A204.1 (cell line): ENCODE results near the gene GRIA1.
"Not testable (repeated sequence)": the region's sequence is repeated elsewhere in the genome, so short reads cannot be mapped to it uniquely, and the experiment has no call there.

Source experiments
- FAIRE-seq: peaks from 2 replicates; lab custom pipeline; 2012; peaks lifted over from hg19 to GRCh38; lab: Jason Lieb, UNC

The GRIA1 gene

GRCh38 chr5:153719324-153719723 lies 228.9 kb downstream of the GRIA1 start:
- FAIRE-seq, result no peak

DNA sequence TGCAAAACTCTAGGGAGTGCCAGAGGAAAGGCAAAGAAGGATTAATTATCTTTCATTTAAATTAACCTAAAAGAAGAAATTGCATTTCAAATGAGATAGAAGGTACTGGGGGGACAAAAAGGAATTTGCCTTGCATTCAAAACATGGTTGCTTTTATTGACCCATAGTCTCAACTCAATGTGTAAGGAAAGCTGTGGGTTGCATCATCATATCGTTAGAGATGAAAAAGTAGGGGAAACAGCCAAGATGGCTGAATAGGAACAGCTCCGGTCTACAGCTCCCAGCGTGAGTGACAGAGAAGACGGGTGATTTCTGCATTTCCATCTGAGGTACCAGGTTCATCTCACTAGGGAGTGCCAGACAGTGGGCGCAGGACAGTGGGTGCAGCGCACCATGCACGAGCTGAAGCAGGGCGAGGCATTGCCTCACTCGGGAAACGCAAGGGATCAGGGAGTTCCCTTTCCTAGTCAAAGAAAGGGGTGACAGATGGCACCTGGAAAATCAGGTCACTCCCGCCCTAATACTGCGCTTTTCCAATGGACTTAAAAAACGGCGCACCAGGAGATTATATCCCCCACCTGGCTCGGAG lies 232.6 kb downstream of the GRIA1 start:
- not testable (repeated sequence) for FAIRE-seq

- no peak for FAIRE-seq
Observed at GRCh38 chr5:153742060-153742459, 251.6 kb downstream of the GRIA1 start.

DNA sequence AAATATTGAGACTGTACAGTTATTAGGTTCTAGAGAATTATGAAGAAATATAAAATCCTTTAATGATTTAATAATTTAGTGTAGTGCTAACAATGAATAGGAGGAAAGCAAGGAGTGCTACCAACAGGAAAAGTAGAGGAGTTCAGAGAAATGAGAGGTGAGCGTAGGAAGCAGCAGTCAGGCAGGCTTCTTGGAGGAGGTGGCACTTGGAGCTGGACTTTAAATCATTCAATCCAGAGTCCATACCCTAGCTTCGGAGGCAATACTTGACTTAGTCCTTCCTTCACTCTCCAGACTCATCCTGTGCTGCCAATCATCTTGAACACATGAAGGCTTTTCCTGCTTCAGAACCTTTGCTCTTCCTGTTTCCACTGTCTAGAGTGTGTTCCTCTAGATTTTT lies 254.3 kb downstream of the GRIA1 start:
- FAIRE-seq, result no peak

DNA sequence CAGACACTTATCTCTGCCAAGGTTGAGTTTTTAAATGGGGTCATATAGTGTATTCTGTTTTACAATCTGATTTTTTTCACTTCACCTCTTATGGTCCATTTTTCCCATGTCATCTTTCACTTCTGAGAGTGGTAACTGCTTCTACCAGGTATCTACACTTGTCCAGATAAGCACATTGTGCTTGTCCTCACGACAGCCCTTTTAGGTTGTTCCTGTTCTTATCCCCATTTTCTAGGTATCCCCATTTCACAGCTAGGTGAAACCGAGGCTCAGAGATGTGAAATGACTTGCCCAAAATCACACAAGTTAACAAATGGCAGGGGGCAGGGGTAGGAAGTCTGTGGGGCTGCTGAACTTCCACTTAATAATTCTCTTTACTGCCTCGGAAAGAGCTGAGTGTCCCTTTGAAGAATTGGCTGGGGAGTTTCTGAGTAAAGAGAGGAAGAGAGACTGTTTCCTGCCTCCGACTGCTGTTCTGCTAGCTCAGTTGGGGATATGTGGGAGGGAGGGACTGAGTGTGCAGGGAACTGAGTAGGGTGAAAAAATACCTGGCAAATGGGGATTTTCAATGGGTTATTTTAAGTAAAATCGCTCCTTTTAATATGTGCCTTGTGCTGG lies 255.4 kb downstream of the GRIA1 start:
- no peak for FAIRE-seq

DNA sequence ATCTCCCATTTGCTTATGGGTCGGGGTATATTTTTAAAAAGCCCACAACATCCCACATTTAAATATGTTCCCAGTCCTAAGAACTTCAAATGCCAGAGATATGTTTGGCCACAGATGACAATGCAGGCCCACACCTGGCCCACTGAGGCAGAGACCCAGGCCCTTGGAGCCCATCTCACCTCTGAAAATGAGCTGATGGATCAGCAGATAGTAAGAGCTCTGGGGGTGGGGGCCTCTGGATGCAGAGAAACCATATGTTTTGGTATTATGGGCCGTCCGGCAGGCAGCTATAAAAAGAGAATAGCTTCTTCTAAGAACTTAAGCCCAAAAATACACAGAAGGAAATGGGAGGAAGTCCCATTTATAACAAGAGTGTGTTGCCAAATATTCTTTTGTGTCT lies 256.0 kb downstream of the GRIA1 start:
- FAIRE-seq, result no peak

GRCh38 chr5:153748823-153749222 lies 258.4 kb downstream of the GRIA1 start:
- FAIRE-seq, result no peak

DNA sequence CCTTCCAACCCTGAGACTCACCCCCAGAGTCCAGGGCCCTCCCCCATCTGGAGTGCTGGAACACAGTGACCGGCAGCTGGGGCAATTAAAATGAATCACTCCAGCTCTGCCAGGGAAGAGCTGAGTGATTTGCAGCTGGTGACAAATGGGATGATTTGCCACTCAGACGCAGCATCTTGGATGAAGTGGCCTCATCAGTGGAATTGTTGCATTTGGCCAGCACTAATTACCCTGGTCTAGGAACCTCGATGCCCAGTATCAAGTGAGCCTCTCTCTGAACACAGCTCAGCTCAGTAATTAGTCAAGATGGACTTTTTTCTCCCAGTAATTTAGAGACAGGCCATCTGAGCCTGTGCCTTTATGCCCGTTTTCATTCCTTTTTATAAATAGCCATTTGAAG lies 259.5 kb downstream of the GRIA1 start:
- FAIRE-seq, result no peak

DNA sequence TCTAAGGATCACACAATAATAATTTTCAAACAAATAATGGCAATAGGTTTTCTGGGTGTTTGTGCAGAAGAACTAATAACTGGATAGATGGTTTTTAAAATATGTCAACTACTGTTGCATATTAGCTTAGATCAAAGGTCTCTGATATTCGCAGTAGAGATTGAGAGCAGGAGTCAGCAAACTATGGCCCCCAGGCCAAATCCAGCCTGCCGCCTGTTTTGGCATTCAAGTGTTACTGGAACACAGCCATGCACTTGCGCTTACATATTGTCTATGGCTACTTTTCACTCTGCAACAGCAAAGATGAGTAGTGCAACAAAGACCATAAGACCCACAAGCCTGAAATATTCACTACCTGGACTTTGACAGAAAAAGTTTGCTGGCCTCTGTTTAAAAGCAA lies 260.8 kb downstream of the GRIA1 start:
- FAIRE-seq, result no peak

- no peak for FAIRE-seq
Observed at GRCh38 chr5:153752890-153753289, 262.4 kb downstream of the GRIA1 start.

DNA sequence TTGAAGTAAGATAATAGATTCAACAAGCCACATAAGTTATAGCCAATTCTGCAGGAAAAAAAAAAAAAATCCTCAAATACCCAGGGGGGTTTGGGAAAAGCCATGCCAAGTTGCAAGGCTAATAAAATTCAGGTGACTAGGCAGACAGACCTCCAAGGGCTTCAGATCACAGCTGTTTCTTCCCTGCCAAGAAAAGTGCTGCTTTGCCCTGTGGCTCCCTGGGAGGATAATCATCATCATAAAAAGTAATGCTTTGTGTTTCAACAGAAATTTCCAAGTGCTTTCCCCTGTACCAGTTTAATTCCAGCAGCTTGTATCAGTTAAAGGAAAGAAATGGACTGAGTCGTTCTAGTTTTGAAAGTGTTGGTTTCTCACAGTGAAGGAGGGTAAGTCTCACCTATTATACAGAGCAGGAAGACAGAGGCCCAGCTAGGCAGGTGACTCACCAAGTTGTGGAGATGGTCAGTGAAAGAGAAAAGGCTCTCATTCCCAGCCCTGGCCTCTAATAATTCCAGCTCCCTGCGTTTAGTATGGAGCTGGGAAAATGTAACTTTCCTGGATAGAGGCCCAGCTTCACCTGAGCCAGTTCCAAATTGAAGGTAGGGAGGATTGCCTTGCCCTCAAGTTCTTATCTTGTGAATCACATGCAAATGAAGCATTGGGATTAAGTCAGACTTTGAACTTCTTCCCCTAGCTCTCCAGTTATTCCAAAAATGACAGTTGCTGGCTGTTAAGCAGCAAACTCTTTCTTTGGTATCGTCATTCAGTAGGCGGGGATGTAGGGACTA lies 263.4 kb downstream of the GRIA1 start:
- FAIRE-seq, result no peak

GRCh38 chr5:153755913-153756500 lies 265.5 kb downstream of the GRIA1 start:
- FAIRE-seq, result no peak

DNA sequence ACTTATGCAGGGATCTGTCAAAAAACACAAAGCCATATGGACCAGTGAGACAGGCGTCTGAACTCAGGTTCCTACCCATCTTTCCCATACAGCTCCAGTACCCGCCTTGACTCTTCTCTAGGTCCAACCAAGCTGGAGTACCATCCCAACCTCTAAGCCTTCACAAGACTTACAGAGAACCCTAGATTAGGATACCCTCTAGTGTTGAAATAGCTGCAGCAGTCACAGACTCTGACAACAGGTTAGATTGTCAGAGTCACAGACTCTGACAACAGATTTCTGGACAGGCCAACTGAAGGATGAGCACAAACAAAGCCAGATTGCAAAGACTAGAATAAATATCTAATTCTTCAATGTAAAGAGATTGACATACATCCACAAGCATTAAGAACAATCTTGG lies 266.1 kb downstream of the GRIA1 start:
- no peak for FAIRE-seq

DNA sequence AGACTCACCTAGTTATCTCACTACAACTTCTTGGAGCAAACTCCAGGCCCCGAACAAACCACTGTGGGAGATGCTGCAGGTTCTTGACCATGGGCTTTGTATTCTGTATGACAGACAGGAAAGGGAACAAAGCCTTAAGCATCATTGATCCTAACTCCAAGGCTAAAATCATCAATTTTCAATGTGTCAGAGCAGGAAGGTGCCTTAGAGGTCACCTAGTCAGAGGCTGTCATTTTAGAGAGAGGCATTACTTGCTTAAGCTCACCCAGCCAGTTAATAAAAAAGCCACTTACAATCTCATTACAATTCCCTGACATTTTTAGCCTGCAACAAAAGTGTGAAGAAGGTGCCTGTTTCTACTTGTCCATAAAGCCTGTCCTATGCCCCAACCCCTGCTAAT lies 275.5 kb downstream of the GRIA1 start:
- FAIRE-seq, result no peak

DNA sequence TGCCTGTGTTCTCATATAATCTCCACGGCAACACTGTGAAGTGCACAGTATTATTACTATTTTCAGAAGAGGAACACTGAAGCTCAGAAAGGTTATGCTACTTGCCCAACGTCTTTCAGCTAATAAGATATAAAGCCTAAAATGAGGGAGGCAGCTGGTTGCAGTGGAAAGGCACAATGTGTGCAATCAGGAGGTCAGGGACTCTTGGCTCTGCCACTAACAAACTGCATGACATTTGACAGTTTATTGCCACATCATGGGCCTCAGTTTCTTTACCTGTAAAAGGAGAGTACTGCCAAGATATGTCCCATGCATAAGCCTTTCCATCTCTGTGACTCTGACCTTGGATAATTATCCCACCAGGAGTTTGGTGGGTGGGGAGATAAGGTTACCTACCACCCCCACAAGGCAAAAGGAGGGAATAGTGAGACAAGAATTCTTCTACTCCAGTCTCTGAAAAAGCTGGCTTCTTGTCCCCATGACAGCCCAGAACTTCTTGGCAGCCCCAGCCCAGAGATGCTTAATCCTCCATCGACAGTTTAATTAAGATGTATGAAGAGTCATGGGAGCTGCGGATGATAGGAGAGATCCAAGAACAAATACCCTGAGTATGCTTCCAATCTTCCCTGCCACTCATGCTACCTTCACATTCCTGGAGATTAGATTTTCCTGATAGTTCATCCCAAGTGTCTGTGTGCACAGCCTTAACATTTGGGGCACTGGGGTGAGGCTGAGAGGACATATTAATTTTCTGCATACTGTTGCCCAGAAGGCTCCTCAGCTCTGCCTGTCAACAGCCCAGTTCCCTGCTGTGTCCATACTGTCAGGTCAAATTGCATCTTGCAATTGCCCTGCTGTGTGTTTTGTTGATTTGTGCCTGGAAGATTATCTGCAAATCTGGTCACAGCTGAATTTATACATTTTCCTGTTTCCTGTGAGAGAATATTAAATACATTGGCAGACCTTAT lies 277.0 kb downstream of the GRIA1 start:
- FAIRE-seq, result no peak

- no peak for FAIRE-seq
Observed at GRCh38 chr5:153770066-153770465, 279.6 kb downstream of the GRIA1 start.

DNA sequence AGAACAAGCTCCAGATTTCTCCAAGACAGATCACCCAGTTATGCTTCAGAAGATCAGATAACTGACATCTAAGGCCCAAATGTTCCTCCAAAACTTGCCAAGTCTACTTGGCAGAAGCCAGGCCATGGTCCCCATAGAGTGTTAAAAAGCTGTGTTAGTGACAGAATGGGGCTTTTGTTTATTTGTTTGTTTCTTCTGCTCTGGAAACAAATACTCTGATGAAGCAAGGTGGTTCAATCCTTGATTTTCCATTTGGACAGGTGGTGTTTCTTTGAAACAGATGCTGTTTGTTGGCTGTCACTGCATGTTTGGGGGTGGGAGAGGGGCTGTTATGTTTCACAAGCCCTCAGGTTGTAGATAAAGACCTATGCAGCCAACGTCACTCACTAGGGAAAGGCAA lies 284.2 kb downstream of the GRIA1 start:
- FAIRE-seq, result no peak

GRCh38 chr5:153775923-153776322 lies 285.5 kb downstream of the GRIA1 start:
- FAIRE-seq, result no peak

DNA sequence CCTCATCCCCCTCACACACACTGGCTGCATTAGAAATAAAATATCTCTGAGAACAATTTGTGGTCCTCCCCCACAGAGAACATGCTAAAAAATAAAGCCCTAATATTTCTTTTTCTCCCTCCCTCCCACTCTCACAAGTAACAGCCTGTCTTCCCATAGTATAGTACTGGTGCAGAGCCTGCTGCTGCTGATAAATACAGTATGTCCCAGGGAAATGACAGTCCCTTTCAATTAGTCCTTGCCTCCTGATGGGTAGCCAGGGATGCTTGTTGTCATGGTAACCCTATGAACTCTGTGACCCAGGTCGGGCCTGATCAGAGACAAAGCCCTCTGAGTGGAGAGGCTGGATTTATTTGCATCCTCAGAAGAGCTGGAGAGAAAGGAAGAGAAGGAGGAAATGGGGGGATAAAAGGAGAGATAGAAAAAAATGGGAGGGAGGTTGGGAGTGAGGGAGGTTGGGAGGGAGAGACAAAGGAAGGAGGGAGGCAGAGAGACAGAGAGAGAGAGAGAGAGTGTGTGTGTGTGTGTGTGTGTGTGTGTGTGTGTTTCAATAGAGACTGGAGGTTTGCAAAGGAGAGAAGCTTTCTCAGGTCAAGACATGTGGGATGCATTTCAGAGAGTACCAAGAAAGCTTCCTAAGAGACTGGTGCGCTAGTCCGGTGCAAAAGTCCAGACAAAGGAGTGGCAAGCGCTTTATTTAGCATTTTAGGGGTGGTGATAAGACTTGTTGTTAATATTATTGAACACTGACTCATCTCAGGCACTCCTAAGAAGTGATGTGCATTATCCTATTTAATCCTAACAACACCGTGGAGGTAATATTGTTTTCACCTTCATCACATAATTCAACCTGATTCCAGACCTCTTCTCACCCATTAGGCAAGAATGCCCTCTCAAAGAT lies 287.5 kb downstream of the GRIA1 start:
- FAIRE-seq, result no peak

DNA sequence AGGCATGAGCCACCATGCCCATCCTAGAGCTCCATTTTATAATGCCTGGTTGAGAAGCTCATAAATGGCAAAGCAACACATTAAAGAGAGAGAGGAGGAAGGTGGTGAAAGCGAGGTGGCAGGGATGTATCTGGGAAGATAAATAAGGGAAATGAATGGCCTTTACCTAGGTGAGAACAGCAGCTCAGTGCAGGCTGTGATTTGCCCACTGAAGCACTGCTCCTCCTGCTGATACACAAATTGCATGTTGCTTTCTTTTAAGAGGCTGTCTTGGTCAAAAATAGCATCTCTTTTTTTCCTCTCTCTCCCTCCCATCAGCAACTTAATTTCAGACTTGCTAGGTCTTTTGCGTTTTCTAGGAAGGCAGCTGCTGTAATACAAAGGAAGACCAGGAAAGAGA lies 289.4 kb downstream of the GRIA1 start:
- no peak for FAIRE-seq
